H9 (cell line): ENCODE results near the gene DLGAP4. TPM values are rescaled to one million over a fixed set of nuclear protein-coding genes. Genes with fewer than 3 reads are reported as not detected.

Experiments used
- DNase-seq: peaks from one replicate; pipeline ENCODE4 v3.0.0-alpha.2; 2017
- H2AFZ ChIP-seq: one replicate; pipeline ENCODE4 v1.6.1; 2013; ENCODE audit warnings: mild to moderate bottlenecking, low read length, control low read depth, moderate library complexity
- H2AK5ac ChIP-seq: 2 replicates; pipeline ENCODE4 v1.6.1; 2013; ENCODE audit warnings: low read length, control low read depth, mixed read lengths; ENCODE audit not compliant: insufficient read length
- H2BK120ac ChIP-seq: one replicate; pipeline ENCODE4 v1.6.1; 2013; ENCODE audit warnings: low read depth, mild to moderate bottlenecking, low read length, control low read depth, inconsistent platforms; ENCODE audit not compliant: poor library complexity, severe bottlenecking
- H2BK12ac ChIP-seq: 2 replicates; pipeline ENCODE4 v1.6.1; 2013; ENCODE audit warnings: low read length, control low read depth, mixed read lengths, low read depth; ENCODE audit not compliant: insufficient read length
- H2BK15ac ChIP-seq: 2 replicates; pipeline ENCODE4 v1.6.1; 2013; ENCODE audit warnings: low read depth, low read length, control low read depth
- H2BK20ac ChIP-seq: one replicate; pipeline ENCODE4 v1.6.1; 2013; ENCODE audit warnings: low read depth, mild to moderate bottlenecking, low read length, control low read depth, inconsistent platforms; ENCODE audit not compliant: poor library complexity, severe bottlenecking
- H2BK5ac ChIP-seq: 2 replicates; pipeline ENCODE4 v1.6.1; 2013; ENCODE audit warnings: low read length, control low read depth, mixed read lengths; ENCODE audit not compliant: insufficient read length
- H3K14ac ChIP-seq: 2 replicates; pipeline ENCODE4 v1.6.1; 2013; ENCODE audit warnings: low read length, control low read depth; ENCODE audit not compliant: insufficient read depth
- H3K18ac ChIP-seq: 2 replicates; pipeline ENCODE4 v1.6.1; 2013; ENCODE audit warnings: low read depth, mild to moderate bottlenecking, mixed read lengths, low read length, control low read depth; ENCODE audit not compliant: insufficient read length
- H3K23ac ChIP-seq: 2 replicates; pipeline ENCODE4 v1.6.1; 2013; ENCODE audit warnings: low read length, control low read depth, mixed read lengths, low read depth; ENCODE audit not compliant: insufficient read length
- H3K23me2 ChIP-seq: 2 replicates; pipeline ENCODE4 v1.6.1; 2013; ENCODE audit warnings: low read depth, mild to moderate bottlenecking, mixed read lengths, low read length, control low read depth; ENCODE audit not compliant: insufficient read length, poor library complexity, severe bottlenecking
- H3K27ac ChIP-seq: 2 replicates; pipeline ENCODE4 v1.5.1; 2013; ENCODE audit warnings: low read length, control low read depth, mixed read lengths, low read depth; ENCODE audit not compliant: insufficient read length
- H3K27me3 ChIP-seq: 2 replicates; pipeline ENCODE4 v1.6.1; 2013; ENCODE audit warnings: low read length, control low read depth, inconsistent platforms; ENCODE audit not compliant: insufficient read depth
- H3K4ac ChIP-seq: 2 replicates; pipeline ENCODE4 v1.6.1; 2013; ENCODE audit warnings: low read depth, mild to moderate bottlenecking, control low read depth, inconsistent platforms, low read length, moderate library complexity
- H3K4me1 ChIP-seq: 2 replicates; pipeline ENCODE4 v1.6.1; 2013; ENCODE audit warnings: low read length, control low read depth, inconsistent platforms; ENCODE audit not compliant: insufficient read depth
- H3K4me2 ChIP-seq: 2 replicates; pipeline ENCODE4 v1.6.1; 2013; ENCODE audit warnings: low read length, control low read depth, mixed read lengths; ENCODE audit not compliant: insufficient read length, insufficient read depth
- H3K56ac ChIP-seq: 2 replicates; pipeline ENCODE4 v1.6.1; 2013; ENCODE audit warnings: low read depth, mild to moderate bottlenecking, mixed read lengths, low read length, control low read depth; ENCODE audit not compliant: insufficient read length
- H3K79me1 ChIP-seq: 2 replicates; pipeline ENCODE4 v1.6.1; 2013; ENCODE audit warnings: low read depth, mild to moderate bottlenecking, moderate library complexity, low read length, control low read depth, inconsistent platforms; ENCODE audit not compliant: insufficient read depth, poor library complexity, severe bottlenecking
- H3K79me2 ChIP-seq: 2 replicates; pipeline ENCODE4 v1.6.1; 2013; ENCODE audit warnings: low read length, control low read depth, inconsistent platforms; ENCODE audit not compliant: insufficient read depth
- H3K9ac ChIP-seq: 2 replicates; pipeline ENCODE4 v1.6.1; 2013; ENCODE audit warnings: low read length, control low read depth, mixed read lengths; ENCODE audit not compliant: insufficient read length; ENCODE audit errors: extremely low read depth
- H3K9me3 ChIP-seq: one replicate; pipeline ENCODE4 v1.6.1; 2013; ENCODE audit warnings: low read depth, low read length, inconsistent platforms; ENCODE audit not compliant: control insufficient read depth
- H3T11ph ChIP-seq: one replicate; pipeline ENCODE4 v1.6.1; 2013; ENCODE audit warnings: mild to moderate bottlenecking, low read length, control low read depth, inconsistent platforms
- H4K20me1 ChIP-seq: one replicate; pipeline ENCODE4 v1.6.1; 2013; ENCODE audit not compliant: control insufficient read depth, insufficient read length, insufficient read depth
- H4K5ac ChIP-seq: 2 replicates; pipeline ENCODE4 v1.6.1; 2013; ENCODE audit warnings: low read depth, mild to moderate bottlenecking, mixed read lengths, low read length, control low read depth; ENCODE audit not compliant: insufficient read length
- H4K8ac ChIP-seq: replicated peaks from 2 replicates; pipeline ENCODE4 v1.6.1; 2013; ENCODE audit warnings: low read length, control low read depth, mixed read lengths, low read depth; ENCODE audit not compliant: insufficient read length
- H4K91ac ChIP-seq: 2 replicates; pipeline ENCODE4 v1.6.1; 2013; ENCODE audit warnings: low read depth, mild to moderate bottlenecking, moderate library complexity, mixed read lengths, low read length, control low read depth; ENCODE audit not compliant: insufficient read length
- H3K27ac Mint-ChIP-seq, 3 experiments: 2 replicates in 2 of 3; 3 replicates in 1 of 3; pipeline ENCODE4 v1.8.0; 2020 to 2021; ENCODE audit warnings: mixed read lengths in 3 of 3, mild to moderate bottlenecking in 1 of 3, moderate library complexity in 1 of 3
- H3K27me3 Mint-ChIP-seq: 2 replicates; pipeline ENCODE4 v1.8.0; 2021; ENCODE audit warnings: low read depth, mild to moderate bottlenecking, moderate library complexity, mixed read lengths
- H3K36me3 Mint-ChIP-seq, 3 experiments: 2 replicates in 2 of 3; 3 replicates in 1 of 3; pipeline ENCODE4 v1.8.0; 2020 to 2021; ENCODE audit warnings: low read depth in 3 of 3, mixed read lengths in 3 of 3; ENCODE audit not compliant: insufficient read depth in 1 of 3
- H3K4me1 Mint-ChIP-seq, 2 experiments: 2 replicates each; pipeline ENCODE4 v1.8.0; 2020; ENCODE audit warnings: mixed read lengths in 2 of 2
- H3K4me3 Mint-ChIP-seq, 2 experiments: 2 replicates in 1 of 2; 3 replicates in 1 of 2; pipeline ENCODE4 v1.8.0; 2020 to 2021; ENCODE audit warnings: mild to moderate bottlenecking in 2 of 2, mixed read lengths in 2 of 2, moderate library complexity in 1 of 2
- H3K9me3 Mint-ChIP-seq, 2 experiments: 2 replicates in 1 of 2; 3 replicates in 1 of 2; pipeline ENCODE4 v1.8.0; 2020; ENCODE audit warnings: mild to moderate bottlenecking in 2 of 2, mixed read lengths in 2 of 2, moderate library complexity in 1 of 2
- WGBS: extraction: QIAGEN DNeasy Blood & Tissue Kit; methylation state at CpG from one replicate; pipeline ENCODE4 v1.1.7; 2013; ENCODE audit warnings: missing lambda C conversion rate, low lambda C conversion rate, mixed read lengths; ENCODE audit not compliant: insufficient read length; ENCODE audit errors: extremely low coverage; 5-methylcytosine and 5-hydroxymethylcytosine counted together
- total RNA-seq: library from RNA; stranded (reverse); gene quantifications from 2 replicates; pipeline ENCODE4 v1.2.1, GENCODE V29; 2021
- TF ChIP-seq, protein P1 (sequence below): fragments of 200-600 bp; sonication (generic); conservative IDR thresholded peaks from 3 replicates; pipeline ENCODE4 v1.8.0; 2021; ENCODE audit warnings: antibody characterized with exemption, mild to moderate bottlenecking

DLGAP4 gene
- total RNA-seq, 1 experiment from 2014 or later, result 48.0 TPM

DNA sequence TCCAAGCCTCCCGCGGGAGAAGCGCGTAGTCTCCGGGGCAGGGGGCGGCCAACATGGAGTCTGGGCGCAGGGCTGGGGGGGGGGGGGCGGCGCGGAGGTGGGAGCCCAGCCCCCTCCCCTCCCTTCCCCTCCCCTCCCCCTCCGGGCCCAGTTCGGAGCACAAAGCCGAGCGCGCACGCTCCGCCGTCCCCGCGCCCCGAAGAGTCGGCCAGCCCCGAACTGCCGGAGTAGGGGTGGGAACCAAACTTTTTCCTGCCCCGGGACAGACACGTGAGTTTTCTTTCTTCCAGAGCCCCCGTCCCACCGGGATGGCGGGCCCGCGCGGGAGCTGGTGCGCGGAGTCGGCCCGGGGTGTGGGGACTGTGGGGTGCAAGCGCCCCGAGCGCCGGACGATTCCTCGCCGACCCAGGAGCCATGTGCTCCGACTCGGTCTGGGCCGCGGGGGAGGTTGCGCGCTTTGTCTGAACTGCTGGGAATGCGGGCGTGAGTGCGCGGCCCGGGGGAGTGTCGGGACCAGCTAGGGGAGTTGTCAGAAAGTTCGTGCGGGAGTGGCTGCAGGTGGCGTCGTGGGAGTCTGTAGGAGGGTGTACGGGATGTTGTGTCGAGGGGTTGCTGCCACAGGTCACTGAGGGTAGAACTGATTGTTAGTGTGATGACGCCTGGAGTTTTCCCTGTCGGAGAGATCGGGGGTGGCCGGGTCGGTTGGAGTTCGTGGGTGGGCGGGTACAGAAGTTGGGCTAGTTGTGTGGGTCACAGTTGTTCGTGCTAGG lies 268.4 kb downstream of the DLGAP4 start:
- no peaks in the 10 kb centered on the region for H3K9me3 ChIP-seq
- Mint-ChIP-seq H3K27me3 (no peaks in the 10 kb centered on the region), H3K27ac (peak overlapping the region; percentile 16 to 89 (median 33); a peak in 5 of 7 replicates), H3K36me3 (peaks cover 10 to 19% (median 16%) of the 10 kb centered on the region in 3 experiments; a peak in 6 of 7 replicates), H3K9me3 (no peaks in the 10 kb centered on the region; a peak in 1 of 5 replicates), H3K4me3 (peak overlapping the region; percentile 89 to 92), H3K4me1 (peaks cover 49 to 50% of the 10 kb centered on the region in 2 experiments)
- H2BK12ac ChIP-seq, result no peak overlapping the region
- H3T11ph ChIP-seq, result no peak overlapping the region
- no peaks in the 10 kb centered on the region for H3K27me3 ChIP-seq
- no peak overlapping the region for H3K56ac ChIP-seq
- DNase-seq, result peak; percentile 55
- no peak overlapping the region for H2BK15ac ChIP-seq
- no peak overlapping the region for H3K27ac ChIP-seq
- H3K4me2 ChIP-seq, result peak overlapping the region; percentile 78
- no peak overlapping the region; the same call in 1 of the 2 replicates for H3K4ac ChIP-seq
- no peak overlapping the region for H4K91ac ChIP-seq
- H2BK120ac ChIP-seq, result no peak overlapping the region
- H3K9ac ChIP-seq, result peak overlapping the region; percentile 60
- H3K18ac ChIP-seq, result peak overlapping the region; percentile 2
- H3K79me2 ChIP-seq, result peaks cover 12% of the 10 kb centered on the region; the same call in 1 of the 2 replicates
- H2BK5ac ChIP-seq, result no peak overlapping the region
- no peak overlapping the region for H4K5ac ChIP-seq
- no peaks in the 10 kb centered on the region for H4K20me1 ChIP-seq
- peak overlapping the region; percentile 93 for H3K14ac ChIP-seq
- TF ChIP-seq, protein P1, sequence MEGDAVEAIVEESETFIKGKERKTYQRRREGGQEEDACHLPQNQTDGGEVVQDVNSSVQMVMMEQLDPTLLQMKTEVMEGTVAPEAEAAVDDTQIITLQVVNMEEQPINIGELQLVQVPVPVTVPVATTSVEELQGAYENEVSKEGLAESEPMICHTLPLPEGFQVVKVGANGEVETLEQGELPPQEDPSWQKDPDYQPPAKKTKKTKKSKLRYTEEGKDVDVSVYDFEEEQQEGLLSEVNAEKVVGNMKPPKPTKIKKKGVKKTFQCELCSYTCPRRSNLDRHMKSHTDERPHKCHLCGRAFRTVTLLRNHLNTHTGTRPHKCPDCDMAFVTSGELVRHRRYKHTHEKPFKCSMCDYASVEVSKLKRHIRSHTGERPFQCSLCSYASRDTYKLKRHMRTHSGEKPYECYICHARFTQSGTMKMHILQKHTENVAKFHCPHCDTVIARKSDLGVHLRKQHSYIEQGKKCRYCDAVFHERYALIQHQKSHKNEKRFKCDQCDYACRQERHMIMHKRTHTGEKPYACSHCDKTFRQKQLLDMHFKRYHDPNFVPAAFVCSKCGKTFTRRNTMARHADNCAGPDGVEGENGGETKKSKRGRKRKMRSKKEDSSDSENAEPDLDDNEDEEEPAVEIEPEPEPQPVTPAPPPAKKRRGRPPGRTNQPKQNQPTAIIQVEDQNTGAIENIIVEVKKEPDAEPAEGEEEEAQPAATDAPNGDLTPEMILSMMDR, result no peak
- no peak overlapping the region for H2BK20ac ChIP-seq
- H3K4me1 ChIP-seq, result peaks cover 8% of the 10 kb centered on the region
- H4K8ac ChIP-seq, result no peak overlapping the region
- no peaks in the 10 kb centered on the region for H3K79me1 ChIP-seq
- peaks cover 30% of the 10 kb centered on the region for H3K23me2 ChIP-seq
- H2AK5ac ChIP-seq, result no peak overlapping the region
- no CpG with 5 or more reads among the region's 69 CpGs for WGBS
- no peak overlapping the region for H3K23ac ChIP-seq
- no peak overlapping the region for H2AFZ ChIP-seq
